ENCODE measurements around the gene SLC49A3. TPM values are rescaled to one million over a fixed set of nuclear protein-coding genes. Genes with fewer than 3 reads are reported as not detected.

The SLC49A3 gene
- total and polyA plus RNA-seq, 2 of the 13 experiments (the other 11 are each of a cell fraction or from before 2014, with no cell fraction given): 0.07 to 0.17 TPM

DNA sequence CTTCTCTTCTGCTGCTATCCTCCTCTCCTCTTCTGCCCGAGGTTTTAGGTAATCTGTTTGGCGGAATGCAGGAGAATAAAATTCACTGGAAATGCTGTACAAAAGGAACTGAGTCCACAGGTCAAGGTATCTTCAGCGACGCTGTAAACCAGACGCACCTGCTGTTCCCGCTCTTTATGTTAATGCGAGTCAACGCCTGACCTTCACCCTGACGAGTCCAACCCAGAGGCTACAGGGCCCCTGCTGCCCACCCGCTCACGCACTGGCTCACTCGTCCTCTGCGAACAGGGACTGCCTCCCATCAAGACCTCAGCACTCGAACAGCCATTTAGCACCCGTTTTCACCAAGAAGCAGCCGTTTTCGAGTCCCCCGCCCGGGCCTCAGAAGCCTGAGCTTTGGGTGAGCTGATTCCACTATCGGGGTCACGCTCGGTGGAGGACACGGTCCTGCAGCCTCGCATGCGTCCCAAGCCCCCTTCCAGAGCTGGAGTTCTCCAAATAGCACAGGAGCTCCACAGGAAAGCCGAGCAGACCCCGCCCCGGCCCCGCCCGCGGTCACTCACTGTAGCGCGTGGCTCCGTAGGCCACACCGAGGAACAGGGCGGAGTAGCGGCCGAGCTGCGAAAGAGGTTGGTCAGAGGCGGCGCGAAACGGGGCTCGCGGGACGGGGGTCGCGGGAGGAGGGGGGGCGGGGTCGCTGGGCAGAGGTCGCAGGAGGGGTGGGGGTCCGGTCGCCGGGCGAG lies 15.4 kb downstream of the SLC49A3 start (continued):
- TF ChIP-seq, protein P1, sequence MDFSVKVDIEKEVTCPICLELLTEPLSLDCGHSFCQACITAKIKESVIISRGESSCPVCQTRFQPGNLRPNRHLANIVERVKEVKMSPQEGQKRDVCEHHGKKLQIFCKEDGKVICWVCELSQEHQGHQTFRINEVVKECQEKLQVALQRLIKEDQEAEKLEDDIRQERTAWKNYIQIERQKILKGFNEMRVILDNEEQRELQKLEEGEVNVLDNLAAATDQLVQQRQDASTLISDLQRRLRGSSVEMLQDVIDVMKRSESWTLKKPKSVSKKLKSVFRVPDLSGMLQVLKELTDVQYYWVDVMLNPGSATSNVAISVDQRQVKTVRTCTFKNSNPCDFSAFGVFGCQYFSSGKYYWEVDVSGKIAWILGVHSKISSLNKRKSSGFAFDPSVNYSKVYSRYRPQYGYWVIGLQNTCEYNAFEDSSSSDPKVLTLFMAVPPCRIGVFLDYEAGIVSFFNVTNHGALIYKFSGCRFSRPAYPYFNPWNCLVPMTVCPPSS (IDR thresholded peaks at IDR 0.05): no peak
- TF ChIP-seq KAT2B (IDR thresholded peaks at IDR 0.05; ENCODE audit: borderline replicate concordance, low read depth, low read length) (no peak), EEA1 (CRISPR knock-in tag; IDR thresholded peaks at IDR 0.05; ENCODE audit: borderline replicate concordance) (no peak), ZMAT3 (CRISPR knock-in tag; conservative IDR thresholded peaks at IDR 0.05) (no peak), HNF4G (IDR thresholded peaks at IDR 0.05; ENCODE audit: borderline replicate concordance, low read depth, low read length) (no peak), HNF4G (CRISPR knock-in tag; IDR thresholded peaks at IDR 0.05; ENCODE audit: borderline replicate concordance, low read depth) (no peak), ZNF335 (CRISPR knock-in tag; IDR thresholded peaks at IDR 0.05) (no peak), NFE2L1 (CRISPR knock-in tag; IDR thresholded peaks at IDR 0.05; ENCODE audit: borderline replicate concordance) (no peak), ZNF441 (CRISPR knock-in tag; IDR thresholded peaks at IDR 0.05; ENCODE audit: borderline replicate concordance) (no peak), RBAK (CRISPR knock-in tag; IDR thresholded peaks at IDR 0.05) (no peak), CCDC6 (CRISPR knock-in tag; IDR thresholded peaks at IDR 0.05) (no peak), ZNF709 (CRISPR knock-in tag; IDR thresholded peaks at IDR 0.05) (no peak), ZBTB21 (CRISPR knock-in tag; IDR thresholded peaks at IDR 0.05) (no peak), ADNP (CRISPR knock-in tag; IDR thresholded peaks at IDR 0.05) (no peak)
- TF ChIP-seq, protein P2, sequence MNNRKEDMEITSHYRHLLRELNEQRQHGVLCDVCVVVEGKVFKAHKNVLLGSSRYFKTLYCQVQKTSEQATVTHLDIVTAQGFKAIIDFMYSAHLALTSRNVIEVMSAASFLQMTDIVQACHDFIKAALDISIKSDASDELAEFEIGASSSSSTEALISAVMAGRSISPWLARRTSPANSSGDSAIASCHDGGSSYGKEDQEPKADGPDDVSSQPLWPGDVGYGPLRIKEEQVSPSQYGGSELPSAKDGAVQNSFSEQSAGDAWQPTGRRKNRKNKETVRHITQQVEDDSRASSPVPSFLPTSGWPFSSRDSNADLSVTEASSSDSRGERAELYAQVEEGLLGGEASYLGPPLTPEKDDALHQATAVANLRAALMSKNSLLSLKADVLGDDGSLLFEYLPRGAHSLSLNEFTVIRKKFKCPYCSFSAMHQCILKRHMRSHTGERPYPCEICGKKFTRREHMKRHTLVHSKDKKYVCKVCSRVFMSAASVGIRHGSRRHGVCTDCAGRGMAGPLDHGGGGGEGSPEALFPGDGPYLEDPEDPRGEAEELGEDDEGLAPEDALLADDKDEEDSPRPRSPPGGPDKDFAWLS (CRISPR knock-in tag; IDR thresholded peaks at IDR 0.05; ENCODE audit: borderline replicate concordance): no peak
- TF ChIP-seq, protein P3, sequence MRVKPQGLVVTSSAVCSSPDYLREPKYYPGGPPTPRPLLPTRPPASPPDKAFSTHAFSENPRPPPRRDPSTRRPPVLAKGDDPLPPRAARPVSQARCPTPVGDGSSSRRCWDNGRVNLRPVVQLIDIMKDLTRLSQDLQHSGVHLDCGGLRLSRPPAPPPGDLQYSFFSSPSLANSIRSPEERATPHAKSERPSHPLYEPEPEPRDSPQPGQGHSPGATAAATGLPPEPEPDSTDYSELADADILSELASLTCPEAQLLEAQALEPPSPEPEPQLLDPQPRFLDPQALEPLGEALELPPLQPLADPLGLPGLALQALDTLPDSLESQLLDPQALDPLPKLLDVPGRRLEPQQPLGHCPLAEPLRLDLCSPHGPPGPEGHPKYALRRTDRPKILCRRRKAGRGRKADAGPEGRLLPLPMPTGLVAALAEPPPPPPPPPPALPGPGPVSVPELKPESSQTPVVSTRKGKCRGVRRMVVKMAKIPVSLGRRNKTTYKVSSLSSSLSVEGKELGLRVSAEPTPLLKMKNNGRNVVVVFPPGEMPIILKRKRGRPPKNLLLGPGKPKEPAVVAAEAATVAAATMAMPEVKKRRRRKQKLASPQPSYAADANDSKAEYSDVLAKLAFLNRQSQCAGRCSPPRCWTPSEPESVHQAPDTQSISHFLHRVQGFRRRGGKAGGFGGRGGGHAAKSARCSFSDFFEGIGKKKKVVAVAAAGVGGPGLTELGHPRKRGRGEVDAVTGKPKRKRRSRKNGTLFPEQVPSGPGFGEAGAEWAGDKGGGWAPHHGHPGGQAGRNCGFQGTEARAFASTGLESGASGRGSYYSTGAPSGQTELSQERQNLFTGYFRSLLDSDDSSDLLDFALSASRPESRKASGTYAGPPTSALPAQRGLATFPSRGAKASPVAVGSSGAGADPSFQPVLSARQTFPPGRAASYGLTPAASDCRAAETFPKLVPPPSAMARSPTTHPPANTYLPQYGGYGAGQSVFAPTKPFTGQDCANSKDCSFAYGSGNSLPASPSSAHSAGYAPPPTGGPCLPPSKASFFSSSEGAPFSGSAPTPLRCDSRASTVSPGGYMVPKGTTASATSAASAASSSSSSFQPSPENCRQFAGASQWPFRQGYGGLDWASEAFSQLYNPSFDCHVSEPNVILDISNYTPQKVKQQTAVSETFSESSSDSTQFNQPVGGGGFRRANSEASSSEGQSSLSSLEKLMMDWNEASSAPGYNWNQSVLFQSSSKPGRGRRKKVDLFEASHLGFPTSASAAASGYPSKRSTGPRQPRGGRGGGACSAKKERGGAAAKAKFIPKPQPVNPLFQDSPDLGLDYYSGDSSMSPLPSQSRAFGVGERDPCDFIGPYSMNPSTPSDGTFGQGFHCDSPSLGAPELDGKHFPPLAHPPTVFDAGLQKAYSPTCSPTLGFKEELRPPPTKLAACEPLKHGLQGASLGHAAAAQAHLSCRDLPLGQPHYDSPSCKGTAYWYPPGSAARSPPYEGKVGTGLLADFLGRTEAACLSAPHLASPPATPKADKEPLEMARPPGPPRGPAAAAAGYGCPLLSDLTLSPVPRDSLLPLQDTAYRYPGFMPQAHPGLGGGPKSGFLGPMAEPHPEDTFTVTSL (CRISPR knock-in tag; IDR thresholded peaks at IDR 0.05; ENCODE audit: borderline replicate concordance): no peak
- TF ChIP-seq, protein P4, sequence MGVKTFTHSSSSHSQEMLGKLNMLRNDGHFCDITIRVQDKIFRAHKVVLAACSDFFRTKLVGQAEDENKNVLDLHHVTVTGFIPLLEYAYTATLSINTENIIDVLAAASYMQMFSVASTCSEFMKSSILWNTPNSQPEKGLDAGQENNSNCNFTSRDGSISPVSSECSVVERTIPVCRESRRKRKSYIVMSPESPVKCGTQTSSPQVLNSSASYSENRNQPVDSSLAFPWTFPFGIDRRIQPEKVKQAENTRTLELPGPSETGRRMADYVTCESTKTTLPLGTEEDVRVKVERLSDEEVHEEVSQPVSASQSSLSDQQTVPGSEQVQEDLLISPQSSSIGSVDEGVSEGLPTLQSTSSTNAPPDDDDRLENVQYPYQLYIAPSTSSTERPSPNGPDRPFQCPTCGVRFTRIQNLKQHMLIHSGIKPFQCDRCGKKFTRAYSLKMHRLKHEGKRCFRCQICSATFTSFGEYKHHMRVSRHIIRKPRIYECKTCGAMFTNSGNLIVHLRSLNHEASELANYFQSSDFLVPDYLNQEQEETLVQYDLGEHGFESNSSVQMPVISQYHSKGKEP (CRISPR knock-in tag; IDR thresholded peaks at IDR 0.05): no peak
- TF ChIP-seq, protein P5, sequence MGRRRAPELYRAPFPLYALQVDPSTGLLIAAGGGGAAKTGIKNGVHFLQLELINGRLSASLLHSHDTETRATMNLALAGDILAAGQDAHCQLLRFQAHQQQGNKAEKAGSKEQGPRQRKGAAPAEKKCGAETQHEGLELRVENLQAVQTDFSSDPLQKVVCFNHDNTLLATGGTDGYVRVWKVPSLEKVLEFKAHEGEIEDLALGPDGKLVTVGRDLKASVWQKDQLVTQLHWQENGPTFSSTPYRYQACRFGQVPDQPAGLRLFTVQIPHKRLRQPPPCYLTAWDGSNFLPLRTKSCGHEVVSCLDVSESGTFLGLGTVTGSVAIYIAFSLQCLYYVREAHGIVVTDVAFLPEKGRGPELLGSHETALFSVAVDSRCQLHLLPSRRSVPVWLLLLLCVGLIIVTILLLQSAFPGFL (CRISPR knock-in tag; IDR thresholded peaks at IDR 0.05): no peak
